GM19035 (cell line): ENCODE data around the gene PIK3R6.
"Not testable (repeated sequence)": the region's sequence is repeated elsewhere in the genome, so short reads cannot be mapped to it uniquely, and the experiment has no call there.

Source experiments
- ATAC-seq: cut with Tn5 transposase; IDR thresholded peaks from one replicate; pipeline ENCODE4 v1.9.1; 2021; ENCODE audit not compliant: unreplicated experiment

PIK3R6 gene

GRCh38 chr17:8894202-8894671 is 26.8 kb upstream of the PIK3R6 start:
- no peak for ATAC-seq

- no peak for ATAC-seq
Measured at GRCh38 chr17:8893621-8894201, 26.2 kb upstream of the PIK3R6 start.

GRCh38 chr17:8893059-8893458 is 25.6 kb upstream of the PIK3R6 start:
- ATAC-seq = no peak

DNA sequence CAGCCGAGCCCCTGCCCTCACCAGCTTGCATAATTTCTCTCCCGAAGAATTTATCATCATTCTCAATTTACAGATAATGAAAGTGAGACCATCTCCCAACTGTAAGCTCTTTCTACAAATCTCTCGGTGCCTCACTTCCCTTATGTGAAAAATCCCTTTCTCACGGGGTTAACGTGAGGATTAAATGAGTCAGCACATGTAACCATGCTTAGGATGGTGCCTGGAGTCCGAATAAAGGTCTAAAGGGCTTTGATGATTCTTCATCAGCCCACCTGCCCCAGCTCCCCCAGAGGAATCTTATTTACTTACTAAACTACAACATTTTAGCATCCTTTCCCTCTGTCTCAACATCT is 24.8 kb upstream of the PIK3R6 start:
- no peak for ATAC-seq

DNA sequence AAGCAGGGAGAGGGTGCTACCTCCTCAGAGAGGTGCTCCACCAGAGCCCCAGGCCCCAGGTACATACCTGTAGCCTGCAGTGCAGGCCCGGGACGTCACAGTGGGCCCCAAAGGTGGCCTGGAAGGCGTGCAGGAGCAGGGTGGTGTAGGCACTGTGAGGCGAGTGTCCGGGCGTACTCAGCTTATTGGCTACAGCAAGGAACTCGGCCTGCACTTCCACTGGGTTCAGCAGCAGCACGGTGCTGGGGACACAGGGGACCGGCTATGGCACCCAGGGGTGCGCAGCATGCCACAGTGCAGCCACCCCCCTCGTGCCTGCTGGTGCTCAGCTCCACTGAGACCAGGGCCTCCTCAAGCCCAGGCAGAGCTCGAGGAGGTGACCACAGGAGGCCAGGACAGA is 23.2 kb upstream of the PIK3R6 start:
- no peak for ATAC-seq

DNA sequence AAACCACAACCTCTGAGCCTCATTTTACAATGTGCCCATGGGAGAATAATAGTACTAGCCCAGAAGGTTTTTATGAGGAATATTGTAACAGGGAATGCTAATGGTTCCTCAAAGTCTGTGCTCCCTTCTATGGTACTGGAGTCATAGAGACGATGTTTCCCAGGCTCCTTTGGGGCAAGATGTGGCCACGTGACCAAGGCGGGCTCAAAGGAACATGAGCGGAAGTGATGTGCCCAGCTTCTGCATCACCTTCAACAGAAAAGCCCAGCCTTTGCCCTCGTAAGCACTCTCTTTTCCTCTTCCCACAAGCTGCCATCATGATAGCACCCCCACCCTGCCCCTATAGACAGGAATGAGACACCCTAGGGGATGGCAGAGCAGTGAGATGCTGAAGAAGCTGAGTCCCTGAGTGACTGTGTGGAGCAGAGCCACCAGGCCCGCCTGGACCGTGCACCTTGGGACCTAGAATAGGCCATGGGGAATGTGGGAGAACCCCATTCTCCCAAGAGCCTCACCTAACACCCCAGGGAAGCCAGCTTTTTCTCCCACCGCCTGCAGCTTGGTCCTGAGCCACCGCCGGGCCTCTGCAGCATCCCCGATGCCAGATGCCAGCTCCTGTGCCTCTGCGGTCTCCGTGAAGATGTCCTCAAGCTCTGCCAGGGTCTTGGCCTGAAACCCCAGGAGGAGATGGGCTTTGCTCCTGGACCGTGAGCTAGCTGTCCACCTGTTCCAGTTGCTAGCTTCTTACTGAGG is 22.2 kb upstream of the PIK3R6 start:
- no peak for ATAC-seq

GRCh38 chr17:8888704-8889302 is 21.3 kb upstream of the PIK3R6 start:
- no peak for ATAC-seq

- no peak for ATAC-seq
Measured at GRCh38 chr17:8887834-8888703, 20.6 kb upstream of the PIK3R6 start.

DNA sequence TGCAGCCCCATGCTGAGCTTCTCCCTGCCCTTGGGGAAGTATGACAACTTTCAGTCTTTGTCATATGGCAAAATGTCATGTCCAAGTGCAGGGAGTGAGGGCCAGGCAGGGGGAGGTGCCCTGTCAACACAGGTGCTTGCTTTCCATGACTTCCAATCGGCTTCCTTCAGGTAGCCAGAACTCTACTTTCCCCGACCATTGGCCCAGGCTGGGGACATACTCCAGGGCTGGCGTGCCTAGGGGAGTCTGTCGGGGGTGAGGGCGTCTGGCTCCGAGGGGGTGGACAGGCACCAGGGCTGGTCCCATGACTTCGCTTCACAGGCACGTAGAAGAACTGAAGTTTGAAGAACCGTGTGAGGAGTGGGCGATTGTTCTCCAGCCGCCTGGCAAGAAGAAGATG is 19.8 kb upstream of the PIK3R6 start:
- ATAC-seq = no peak

- no peak for ATAC-seq
Measured at GRCh38 chr17:8885967-8886684, 18.7 kb upstream of the PIK3R6 start.

DNA sequence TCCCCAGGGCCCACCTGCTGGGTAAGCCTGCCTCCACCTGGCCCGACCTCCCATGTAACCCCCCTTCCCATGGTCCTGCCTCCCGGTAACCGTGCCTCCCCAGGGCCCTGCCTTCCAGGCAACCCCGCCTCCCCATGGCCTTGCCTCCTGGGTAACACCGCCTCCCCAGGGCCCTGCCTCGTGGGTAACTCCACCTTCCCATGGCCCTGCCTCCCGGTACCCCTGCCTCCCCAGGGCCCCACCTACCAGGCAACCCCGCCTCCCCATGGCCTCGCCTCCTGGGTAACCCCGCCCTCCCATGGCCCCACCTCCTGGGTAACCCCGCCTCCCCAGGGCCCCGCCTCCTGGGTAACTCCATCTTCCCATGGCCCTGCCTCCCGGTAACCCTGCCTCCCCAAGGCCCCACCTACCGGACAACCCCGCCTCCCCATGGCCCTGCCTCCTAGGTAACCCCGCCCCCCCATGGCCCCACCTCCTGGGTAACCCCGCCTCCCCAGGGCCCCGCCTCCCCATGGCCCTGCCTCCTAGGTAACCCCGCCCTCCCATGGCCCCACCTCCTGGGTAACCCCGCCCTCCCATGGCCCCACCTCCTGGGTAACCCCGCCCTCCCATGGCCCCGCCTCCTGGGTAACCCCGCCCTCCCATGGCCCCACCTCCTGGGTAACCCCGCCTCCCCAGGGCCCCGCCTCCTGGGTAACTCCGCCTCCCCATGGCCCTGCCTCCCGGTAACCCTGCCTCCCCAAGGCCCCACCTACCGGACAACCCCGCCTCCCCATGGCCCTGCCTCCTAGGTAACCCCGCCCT is 17.9 kb upstream of the PIK3R6 start:
- ATAC-seq = not testable (repeated sequence)

- no peak for ATAC-seq
Measured at GRCh38 chr17:8884336-8884990, 17.0 kb upstream of the PIK3R6 start.

DNA sequence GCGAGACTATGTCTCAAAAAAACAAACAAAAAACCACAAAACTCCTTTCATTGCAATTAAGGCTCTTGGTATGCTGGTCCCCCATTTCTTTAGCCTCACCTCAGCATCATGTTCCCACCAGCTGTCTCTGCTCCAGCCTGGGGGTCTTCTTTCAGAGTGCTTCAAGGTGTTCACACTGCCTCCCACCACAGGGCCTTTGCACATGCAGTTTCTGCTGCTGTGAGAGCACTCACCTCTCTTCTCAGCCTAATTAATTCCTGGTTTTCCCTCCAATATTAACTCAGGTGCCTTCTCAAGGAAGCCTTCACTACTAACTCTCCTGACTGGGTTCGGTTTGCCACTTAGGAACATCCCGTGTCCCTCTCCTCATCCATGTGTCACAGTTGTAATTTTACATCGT is 15.9 kb upstream of the PIK3R6 start:
- ATAC-seq = no peak

DNA sequence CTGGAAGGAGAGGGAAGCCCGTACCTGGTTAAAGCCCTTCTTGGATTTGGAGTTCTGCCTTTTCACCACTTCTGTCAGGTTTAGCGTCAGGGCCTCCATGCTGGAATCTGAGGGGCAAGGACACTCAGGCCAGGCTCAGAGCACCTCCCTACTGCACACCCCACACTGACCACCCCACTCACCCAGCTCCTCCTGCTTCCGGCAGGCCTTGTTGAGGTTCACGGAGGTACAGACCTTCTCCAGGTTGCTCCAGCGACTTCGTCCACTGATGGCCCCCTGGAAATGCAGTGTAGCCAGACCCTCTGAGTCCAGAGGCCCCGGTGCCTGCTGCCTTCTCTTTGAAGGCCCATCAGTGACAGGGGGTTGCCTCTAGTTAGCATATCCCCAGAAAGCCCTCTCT is 14.1 kb upstream of the PIK3R6 start:
- ATAC-seq = no peak

DNA sequence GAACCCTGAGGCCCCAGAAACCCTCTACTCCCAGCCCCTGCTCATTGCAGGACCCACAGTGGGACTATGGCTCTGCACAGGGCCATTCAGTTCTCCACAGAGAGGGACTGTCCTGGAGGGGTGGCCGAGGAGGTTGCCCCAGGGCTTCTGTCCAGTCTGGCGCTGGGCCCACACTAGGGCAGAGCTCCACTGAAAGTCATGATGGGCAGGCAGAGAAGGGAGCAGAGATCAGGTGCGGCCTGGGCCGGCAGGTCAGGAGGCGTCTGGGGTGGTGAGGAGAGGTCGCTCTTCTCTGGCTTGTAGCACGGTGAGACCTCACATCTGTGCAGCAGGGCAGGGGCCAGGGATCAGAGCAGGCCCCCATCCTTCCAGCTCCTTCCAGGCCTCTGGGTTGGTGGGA is 13.0 kb upstream of the PIK3R6 start:
- ATAC-seq = no peak

GRCh38 chr17:8879410-8879809 is 11.9 kb upstream of the PIK3R6 start:
- ATAC-seq = no peak

DNA sequence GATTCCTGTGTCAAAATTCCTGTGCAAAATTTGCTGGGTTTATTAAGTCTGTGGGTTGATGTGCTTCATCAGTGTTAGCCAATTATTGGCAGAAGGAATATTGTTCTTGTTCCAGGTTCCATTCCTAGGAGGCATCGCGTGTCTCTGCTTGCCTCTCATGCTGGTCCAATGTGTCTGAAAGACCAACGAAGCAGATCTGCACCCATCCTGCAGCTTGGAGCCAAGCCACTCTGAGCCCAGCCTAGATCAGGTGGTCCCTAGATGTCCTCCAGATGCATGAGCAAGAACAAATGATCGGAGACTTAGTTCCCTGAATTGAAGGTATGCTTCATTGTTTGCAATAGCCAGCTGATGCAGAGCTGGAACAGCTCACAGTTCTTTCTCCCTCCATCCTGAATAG is 10.5 kb upstream of the PIK3R6 start:
- no peak for ATAC-seq

GRCh38 chr17:8875957-8876356 is 8.5 kb upstream of the PIK3R6 start:
- ATAC-seq = no peak

GRCh38 chr17:8875436-8875835 is 8.0 kb upstream of the PIK3R6 start:
- no peak for ATAC-seq
